Right cardiac atrium (tissue), 5 donors: ENCODE results near the gene TAS2R41. TPM values are rescaled to one million over a fixed set of nuclear protein-coding genes. Genes with fewer than 3 reads are reported as not detected.

Source experiments
- ATAC-seq, 2 donors: fragments of 200-7000 bp; cut with Tn5 transposase; one replicate each; pipeline versions ENCODE4 v1.8.0 to v1.9.1; 2020; ENCODE audit warnings: moderate library complexity in 2 of 2, mild to moderate bottlenecking in 1 of 2
- DNase-seq, 3 donors: peaks; one replicate each; pipeline ENCODE4 v3.0.0-alpha.2; 2020
- H3K27ac ChIP-seq: one replicate; pipeline ENCODE4 v1.5.1; 2013; ENCODE audit warnings: mild to moderate bottlenecking, low read length, control low read depth, moderate library complexity
- H3K27me3 ChIP-seq: one replicate; pipeline ENCODE4 v1.6.1; 2013; ENCODE audit not compliant: control insufficient read depth, insufficient read depth
- H3K4me1 ChIP-seq: one replicate; pipeline ENCODE4 v1.6.1; 2013; ENCODE audit warnings: low read length; ENCODE audit not compliant: control insufficient read depth, insufficient read depth
- H3K4me3 ChIP-seq: one replicate; pipeline ENCODE4 v1.5.1; 2013; ENCODE audit warnings: low read length, control low read depth
- H3K9me3 ChIP-seq: one replicate; pipeline ENCODE4 v1.6.1; 2013; ENCODE audit warnings: low read length; ENCODE audit not compliant: control insufficient read depth
- WGBS: extraction: QIAGEN DNeasy Blood & Tissue Kit; methylation state at CpG from one replicate; pipeline ENCODE4 v1.1.7; 2013; 5-methylcytosine and 5-hydroxymethylcytosine counted together
- intact Hi-C, 4 donors: fragments of 100-400 bp; cut with DNase I; formaldehyde crosslinking; loops; one replicate each; pipeline versions ENCODE4 v1.11.0 to v1.14.0; 2022 to 2023
- polyA plus RNA-seq: library from polyadenylated mRNA; stranded (reverse); fragments of 200-250 nt; gene quantifications from one replicate; pipeline ENCODE4 v1.2.3, GENCODE V29; 2013
- total RNA-seq, 4 donors: library from RNA; stranded (reverse); fragmentation: NEBNext Ultra II Directional; extraction: Animal tissue kit (Norgen Biotek cat#: 25700); gene quantifications; one replicate each; pipeline ENCODE4 v1.2.1, GENCODE V29; 2021
- donor health status: healthy with polysubstance abuse.
- donor health status: DM: no; HTN: yes; CAD: no.
- donor health status: DM: no; HTN: no; CAD: no.
- donor health status: DM: no; HTN: yes; CAD: no; lungs with severe emphysema.
- donor health status: DM: yes; HTN: yes; CAD: no.

Gene TAS2R41
- total and polyA plus RNA-seq, 5 donors, result not detected

- no peaks in the 10 kb centered on the region for H3K9me3 ChIP-seq
- no peaks in the 10 kb centered on the region for H3K4me1 ChIP-seq
- 92% methylated on average over 5 of the region's 5 CpGs for WGBS
- intact Hi-C loops, result no loop called here
- no peak for DNase-seq
- no peak overlapping the region for H3K27ac ChIP-seq
- no peaks in the 10 kb centered on the region for H3K27me3 ChIP-seq
- no peak overlapping the region for H3K4me3 ChIP-seq
- ATAC-seq, result no peak
Observed at GRCh38 chr7:143507534-143508055, 29.9 kb downstream of the TAS2R41 start.

DNA sequence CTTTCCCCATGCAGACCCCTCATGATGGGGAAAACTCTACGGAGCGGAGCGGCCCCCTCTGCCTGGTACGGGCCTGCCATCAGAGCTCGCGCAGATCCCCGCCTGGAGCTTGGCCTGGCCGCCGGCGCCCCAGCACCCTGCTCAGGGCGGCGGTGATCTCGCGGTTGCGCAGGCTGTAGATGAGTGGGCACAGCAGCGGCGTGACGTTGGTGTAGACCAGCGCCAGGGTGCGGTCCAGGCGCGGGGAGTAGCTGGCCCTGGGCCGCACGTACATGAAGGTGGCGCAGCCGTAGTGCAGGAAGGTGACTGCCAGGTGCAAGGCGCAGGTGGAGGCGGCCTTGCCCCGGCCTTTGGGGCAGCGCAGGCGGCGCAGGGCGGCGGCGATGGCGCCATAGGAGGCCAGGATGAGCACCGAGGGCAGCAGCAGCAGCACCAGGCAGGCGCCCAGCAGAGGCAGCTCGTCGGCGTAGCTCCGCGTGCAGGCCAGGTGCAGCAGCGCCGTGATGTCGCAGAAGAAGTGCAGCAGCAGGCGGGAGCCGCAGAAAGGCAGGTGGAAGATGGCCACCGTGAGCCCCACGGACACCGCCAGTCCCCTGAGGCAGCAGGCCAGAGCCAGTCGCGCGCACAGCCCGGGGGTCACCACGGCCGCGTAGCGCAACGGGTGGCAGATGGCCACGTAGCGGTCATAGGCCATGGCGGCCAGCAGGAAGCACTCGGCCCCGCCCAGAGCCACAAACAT is 33.4 kb downstream of the TAS2R41 start:
- H3K9me3 ChIP-seq, result no peaks in the 10 kb centered on the region
- 58% methylated on average over 65 of the region's 65 CpGs for WGBS
- DNase-seq, result peak; percentile 16 to 58 (median 45)

DNA sequence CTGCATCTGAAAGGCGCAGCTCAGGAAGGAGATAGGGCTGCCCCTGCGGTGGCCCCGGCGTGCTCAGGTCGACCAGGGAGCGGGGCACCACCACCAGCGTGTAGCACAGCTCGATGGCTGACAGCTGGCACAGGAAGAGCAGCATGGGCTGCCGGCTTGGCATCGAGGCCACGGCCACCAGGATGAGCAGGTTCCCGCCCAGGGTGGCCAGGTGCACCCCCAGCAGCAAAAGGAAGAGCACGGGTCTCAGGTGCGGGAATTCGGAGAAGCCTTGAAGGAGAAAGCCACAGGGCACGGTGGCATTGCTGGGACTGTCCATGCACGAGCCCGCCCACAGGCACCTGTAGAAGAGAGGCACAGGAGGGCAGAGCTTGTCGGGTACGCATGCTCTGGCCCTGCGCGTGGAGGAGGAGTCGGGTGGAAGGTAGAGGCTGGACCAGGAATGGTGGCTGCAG is 33.9 kb downstream of the TAS2R41 start:
- no peak overlapping the region for H3K4me3 ChIP-seq
- DNase-seq (peak in 2 of 3 donors; percentile 46 to 51), ATAC-seq (peak in 1 of 2 donors; percentile 47)
- no peaks in the 10 kb centered on the region for H3K9me3 ChIP-seq
- WGBS, result 76% methylated on average over 23 of the region's 23 CpGs
- intact Hi-C loops, result no loop called here
- no peaks in the 10 kb centered on the region for H3K27me3 ChIP-seq
- no peak overlapping the region for H3K27ac ChIP-seq
- no peaks in the 10 kb centered on the region for H3K4me1 ChIP-seq

More for the DNA sequence above, 33.4 kb downstream of the TAS2R41 start:
- ATAC-seq, result peak; percentile 60 to 78
- Histone ChIP-seq H3K4me3 (no peak overlapping the region), H3K27ac (no peak overlapping the region), H3K27me3 (no peaks in the 10 kb centered on the region), H3K4me1 (no peaks in the 10 kb centered on the region)
- intact Hi-C loops, result no loop called here

- no peak overlapping the region for H3K27ac ChIP-seq
- no peak for ATAC-seq
- 76% methylated on average over 8 of the region's 8 CpGs for WGBS
- no peaks in the 10 kb centered on the region for H3K4me1 ChIP-seq
- H3K9me3 ChIP-seq, result no peaks in the 10 kb centered on the region
- H3K4me3 ChIP-seq, result no peak overlapping the region
- DNase-seq, result no peak
- intact Hi-C loops, result no loop called here
- H3K27me3 ChIP-seq, result no peaks in the 10 kb centered on the region
Observed at GRCh38 chr7:143512488-143513340, 35.0 kb downstream of the TAS2R41 start.

GRCh38 chr7:143514487-143514886 is 36.8 kb downstream of the TAS2R41 start:
- 74% methylated on average over 2 of the region's 2 CpGs for WGBS
- H3K27ac ChIP-seq, result no peak overlapping the region

GRCh38 chr7:143514995-143515735 is 37.5 kb downstream of the TAS2R41 start:
- no peak overlapping the region for H3K4me3 ChIP-seq
- H3K9me3 ChIP-seq, result no peaks in the 10 kb centered on the region
- WGBS, result 69% methylated on average over 3 of the region's 3 CpGs
- no peaks in the 10 kb centered on the region for H3K27me3 ChIP-seq
- H3K27ac ChIP-seq, result no peak overlapping the region
- ATAC-seq (no peak), DNase-seq (peak in 2 of 3 donors; percentile 15 to 49)
- no peaks in the 10 kb centered on the region for H3K4me1 ChIP-seq
- intact Hi-C loops, result no loop called here

More at GRCh38 chr7:143514487-143514886, 36.8 kb downstream of the TAS2R41 start:
- no peaks in the 10 kb centered on the region for H3K9me3 ChIP-seq
- no peaks in the 10 kb centered on the region for H3K4me1 ChIP-seq
- H3K27me3 ChIP-seq, result no peaks in the 10 kb centered on the region
- ATAC-seq (no peak), DNase-seq (no peak)
- H3K4me3 ChIP-seq, result no peak overlapping the region
- intact Hi-C loops, result no loop called here

DNA sequence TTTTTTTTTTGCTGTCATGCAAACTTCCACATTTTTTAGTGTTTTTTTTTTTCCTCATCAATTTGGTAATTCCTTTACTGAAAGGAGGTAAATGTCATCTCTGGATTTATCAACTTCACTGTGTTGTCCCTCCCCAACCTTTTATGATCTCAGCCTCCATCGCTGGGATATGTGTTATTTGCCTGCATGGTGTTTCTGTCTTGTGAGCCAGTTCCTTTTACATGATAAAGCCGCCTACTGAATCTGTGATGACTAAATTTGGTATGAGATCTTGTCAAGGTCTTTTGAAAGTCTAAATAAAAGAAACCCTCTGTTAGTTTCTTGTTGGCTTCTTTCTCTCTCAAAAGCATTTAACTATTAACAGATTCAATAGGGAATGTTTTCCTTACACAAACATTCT is 39.3 kb downstream of the TAS2R41 start:
- H3K27me3 ChIP-seq, result no peaks in the 10 kb centered on the region
- H3K4me1 ChIP-seq, result no peaks in the 10 kb centered on the region
- H3K4me3 ChIP-seq, result no peak overlapping the region
- WGBS, result 60% methylated on average over 2 of the region's 2 CpGs
- H3K27ac ChIP-seq, result no peak overlapping the region
- intact Hi-C loops, result no loop called here
- DNase-seq (no peak), ATAC-seq (no peak)
- H3K9me3 ChIP-seq, result no peaks in the 10 kb centered on the region

- WGBS, result 74% methylated on average over 4 of the region's 4 CpGs
- Histone ChIP-seq H3K4me3 (no peak overlapping the region), H3K27me3 (no peaks in the 10 kb centered on the region), H3K27ac (no peak overlapping the region), H3K9me3 (no peaks in the 10 kb centered on the region), H3K4me1 (no peaks in the 10 kb centered on the region)
- no peak for DNase-seq
- ATAC-seq, result no peak
- intact Hi-C loops, result no loop called here
Observed at GRCh38 chr7:143518521-143518920, 40.8 kb downstream of the TAS2R41 start.

GRCh38 chr7:143518941-143519340 is 41.3 kb downstream of the TAS2R41 start:
- WGBS, result 90% methylated on average over 11 of the region's 11 CpGs

DNA sequence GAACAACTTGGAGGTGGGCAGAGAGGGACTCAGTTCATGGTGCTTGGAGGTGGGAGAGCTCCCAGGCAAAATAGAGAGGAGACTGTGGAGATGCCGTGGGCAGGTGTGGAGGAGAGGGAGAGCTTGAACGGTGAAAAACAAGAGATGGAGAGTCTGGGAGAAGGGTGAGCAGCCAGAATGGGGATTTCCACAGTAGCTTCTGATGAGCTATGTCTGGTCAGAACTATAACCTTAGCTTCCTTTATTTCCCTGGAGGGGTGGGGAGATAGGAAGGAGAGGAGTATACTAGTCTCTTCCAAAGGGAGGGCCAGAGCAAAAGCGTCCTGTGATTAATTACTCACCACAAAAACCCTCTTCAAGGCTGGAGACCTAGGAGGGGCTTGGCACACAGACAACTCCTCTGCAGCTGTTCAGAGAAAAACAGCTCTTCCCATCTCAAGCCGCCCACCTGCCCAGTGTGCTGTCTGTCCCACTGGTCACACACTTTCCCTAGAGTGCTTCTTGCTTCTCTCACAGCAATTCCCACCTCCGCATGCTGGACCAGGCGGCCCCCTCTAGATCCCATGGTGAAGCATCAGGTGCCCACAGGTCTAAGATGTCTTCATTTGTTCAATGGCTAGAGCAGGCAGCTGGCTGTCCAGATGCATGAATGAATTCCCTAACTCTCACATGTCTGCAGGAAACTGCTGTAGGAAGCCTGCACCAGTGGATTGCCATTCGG is 41.9 kb downstream of the TAS2R41 start:
- no peak for DNase-seq
- 56% methylated on average over 7 of the region's 7 CpGs for WGBS

More at GRCh38 chr7:143518941-143519340, 41.3 kb downstream of the TAS2R41 start:
- Histone ChIP-seq H3K4me1 (no peaks in the 10 kb centered on the region), H3K9me3 (no peaks in the 10 kb centered on the region), H3K27me3 (no peaks in the 10 kb centered on the region), H3K27ac (no peak overlapping the region), H3K4me3 (no peak overlapping the region)
- ATAC-seq (no peak), DNase-seq (no peak)
- intact Hi-C loops, result no loop called here

More for the DNA sequence above, 41.9 kb downstream of the TAS2R41 start:
- no peaks in the 10 kb centered on the region for H3K4me1 ChIP-seq
- no peaks in the 10 kb centered on the region for H3K9me3 ChIP-seq
- no peaks in the 10 kb centered on the region for H3K27me3 ChIP-seq
- no peak overlapping the region for H3K27ac ChIP-seq
- no peak for ATAC-seq
- intact Hi-C loops, result no loop called here
- no peak overlapping the region for H3K4me3 ChIP-seq
